ENCODE data around the gene TANC1. TPM values are rescaled to one million over a fixed set of nuclear protein-coding genes. Genes with fewer than 3 reads are reported as not detected.

TANC1 gene
- total and polyA plus RNA-seq, 2 experiments from 2014 or later = 2.8 to 9.5 TPM

- H3K4me3 ChIP-seq = no peak overlapping the region
- no peak for DNase-seq (ENCODE audit: low spot score)
- Mint-ChIP-seq H3K27me3 (ENCODE audit: insufficient read depth, low read depth, poor library complexity) (peaks cover 3% of the 10 kb centered on the region), H3K4me1 (no peaks in the 10 kb centered on the region; the same call in 2 of the 3 replicates), H3K27ac (no peak overlapping the region), H3K4me3 (no peak overlapping the region), H3K9me3 (no peaks in the 10 kb centered on the region; the same call in 2 of the 3 replicates), H3K36me3 (ENCODE audit: low read depth) (no peaks in the 10 kb centered on the region)
- H3K27ac ChIP-seq (ENCODE audit: low read depth) = no peak overlapping the region
- no peaks in the 10 kb centered on the region for H3F3A ChIP-seq (replicated peaks; ENCODE audit: low read depth)
- no peaks in the 10 kb centered on the region for H3K36me3 ChIP-seq (ENCODE audit: insufficient read depth)
- no peaks in the 10 kb centered on the region for H3K4me1 ChIP-seq (ENCODE audit: insufficient read depth)
- H3K27me3 ChIP-seq (ENCODE audit: insufficient read depth) = no peaks in the 10 kb centered on the region
- H3K4me2 ChIP-seq = no peak overlapping the region
- H3K9me2 ChIP-seq (ENCODE audit: insufficient read depth) = no peaks in the 10 kb centered on the region
- H2AFZ ChIP-seq = no peak overlapping the region
- no peak for ATAC-seq
- no peaks in the 10 kb centered on the region for H3K79me2 ChIP-seq (replicated peaks; ENCODE audit: insufficient read depth)
- H4K20me1 ChIP-seq (replicated peaks; ENCODE audit: insufficient read depth) = no peaks in the 10 kb centered on the region
- TF ChIP-seq ZNF462 (CRISPR knock-in tag; IDR thresholded peaks at IDR 0.05) (no peak), POLR2AphosphoS5 (IDR thresholded peaks at IDR 0.05; ENCODE audit: low read depth) (no peak), ZNF114 (CRISPR knock-in tag; IDR thresholded peaks at IDR 0.05) (no peak), ZNF331 (CRISPR knock-in tag; IDR thresholded peaks at IDR 0.05; ENCODE audit: low read depth) (no peak), ETS1 (IDR thresholded peaks at IDR 0.05) (no peak), CTCF (conservative IDR thresholded peaks at IDR 0.05; ENCODE audit: low read depth in 2 of 2) (no peak), EZH2 (IDR thresholded peaks at IDR 0.05; ENCODE audit: low read depth, unreplicated experiment) (no peak), STAT1 (IDR thresholded peaks at IDR 0.05; ENCODE audit: unreplicated experiment) (no peak), JUNB (IDR thresholded peaks at IDR 0.05; ENCODE audit: unreplicated experiment) (no peak), CREB1 (CRISPR knock-in tag; IDR thresholded peaks at IDR 0.05; ENCODE audit: low read depth) (no peak), NANOG (IDR thresholded peaks at IDR 0.05; ENCODE audit: borderline replicate concordance) (no peak), REST (IDR thresholded peaks at IDR 0.05; ENCODE audit: unreplicated experiment) (no peak), EZH2phosphoT487 (IDR thresholded peaks at IDR 0.05; ENCODE audit: unreplicated experiment) (no peak)
Observed at GRCh38 chr2:159114835-159115234, 146.4 kb downstream of the TANC1 start.
